Hepatocyte (in vitro differentiated cells): Measurements from ENCODE around the gene PXDN. TPM values are rescaled to one million over a fixed set of nuclear protein-coding genes. Genes with fewer than 3 reads are reported as not detected.

ENCODE experiments used
- DNase-seq: peaks from one replicate; pipeline ENCODE4 v3.0.0-alpha.2; 2016; ENCODE audit warnings: low spot score
- H2AFZ ChIP-seq: fragments of 200-600 bp; sonication (generic); 2 replicates; pipeline ENCODE4 v1.6.0; 2016; ENCODE audit warnings: antibody characterized with exemption, mild to moderate bottlenecking
- H3K27ac ChIP-seq: fragments of 200-600 bp; sonication (generic); 2 replicates; pipeline ENCODE4 v1.5.1; 2016; ENCODE audit warnings: mild to moderate bottlenecking
- H3K27me3 ChIP-seq: fragments of 200-600 bp; sonication (generic); 2 replicates; pipeline ENCODE4 v1.6.1; 2016
- H3K36me3 ChIP-seq: fragments of 200-600 bp; sonication (generic); replicated peaks from 2 replicates; pipeline ENCODE4 v1.5.1; 2016; ENCODE audit warnings: low read depth; ENCODE audit not compliant: insufficient read depth
- H3K4me1 ChIP-seq: fragments of 200-600 bp; sonication (generic); 2 replicates; pipeline ENCODE4 v1.5.1; 2016; ENCODE audit warnings: mild to moderate bottlenecking, moderate library complexity; ENCODE audit not compliant: insufficient read depth
- H3K4me2 ChIP-seq: fragments of 200-600 bp; sonication (generic); 2 replicates; pipeline ENCODE4 v1.6.0; 2016
- H3K4me3 ChIP-seq: fragments of 200-600 bp; sonication (generic); 2 replicates; pipeline ENCODE4 v1.5.1; 2016; ENCODE audit warnings: mild to moderate bottlenecking
- H3K79me2 ChIP-seq: fragments of 200-600 bp; sonication (generic); 2 replicates; pipeline ENCODE4 v1.6.0; 2017; ENCODE audit warnings: mild to moderate bottlenecking
- H3K9me2 ChIP-seq: fragments of 200-600 bp; sonication (generic); replicated peaks from 2 replicates; pipeline ENCODE4 v1.6.0; 2017; ENCODE audit warnings: mild to moderate bottlenecking; ENCODE audit not compliant: insufficient read depth
- H3K9me3 ChIP-seq: fragments of 200-600 bp; sonication (generic); 2 replicates; pipeline ENCODE4 v1.5.1; 2016; ENCODE audit warnings: low read depth, mild to moderate bottlenecking
- H4K20me1 ChIP-seq: fragments of 200-600 bp; sonication (generic); 2 replicates; pipeline ENCODE4 v1.6.0; 2016; ENCODE audit warnings: mild to moderate bottlenecking; ENCODE audit not compliant: insufficient read depth, poor library complexity, severe bottlenecking
- EZH2 ChIP-seq: fragments of 200-600 bp; sonication (generic); IDR thresholded peaks from 2 replicates; pipeline ENCODE4 v1.6.1; 2016; ENCODE audit warnings: antibody characterized with exemption, mild to moderate bottlenecking, borderline replicate concordance
- EZH2phosphoT487 ChIP-seq: fragments of 200-600 bp; sonication (generic); IDR thresholded peaks from one replicate; pipeline ENCODE4 v1.6.1; 2018; ENCODE audit warnings: antibody characterized with exemption, mild to moderate bottlenecking, low read depth, moderate library complexity; ENCODE audit not compliant: unreplicated experiment, severe bottlenecking
- WGBS: methylation state at CpG from one replicate; pipeline ENCODE4 v1.1.6; 2016; ENCODE audit warnings: low lambda C conversion rate; ENCODE audit errors: missing lambda C conversion rate; 5-methylcytosine and 5-hydroxymethylcytosine counted together
- polyA plus RNA-seq: library from polyadenylated mRNA; unstranded; fragments of >200 nt; fragmentation: Nextera tagmentation; extraction: Ambion mirVana; gene quantifications from 2 replicates; pipeline ENCODE4 v1.2.1, GENCODE V29; 2016
- total RNA-seq: library from RNA; depleted of rRNA; stranded (reverse); fragments of >200 nt; gene quantifications from 2 replicates; pipeline ENCODE4 v1.2.3, GENCODE V29; 2014
- TF ChIP-seq, protein P1 (sequence below): fragments of 200-600 bp; sonication (generic); IDR thresholded peaks from 2 replicates; pipeline ENCODE4 v1.5.1; 2016; ENCODE audit warnings: antibody characterized with exemption, mild to moderate bottlenecking; ENCODE audit not compliant: poor library complexity

Gene PXDN
- total and polyA plus RNA-seq, 2 experiments from 2014 or later = 107 to 118 TPM

GRCh38 chr2:1603521-1603920 lies 140.8 kb downstream of the PXDN start:
- Histone ChIP-seq H3K9me3 (no peaks in the 10 kb centered on the region), H2AFZ (no peak overlapping the region), H3K4me2 (no peak overlapping the region), H3K4me3 (no peak overlapping the region), H3K79me2 (no peaks in the 10 kb centered on the region), H3K27me3 (peaks cover 6% of the 10 kb centered on the region), H3K9me2 (no peaks in the 10 kb centered on the region), H3K36me3 (no peaks in the 10 kb centered on the region), H4K20me1 (no peaks in the 10 kb centered on the region), H3K27ac (no peak overlapping the region), H3K4me1 (peaks cover 11% of the 10 kb centered on the region)
- no peak for DNase-seq
- WGBS = 98% methylated on average over 15 of the region's 15 CpGs
- TF ChIP-seq EZH2 (no peak), EZH2phosphoT487 (no peak)
- TF ChIP-seq, protein P1, sequence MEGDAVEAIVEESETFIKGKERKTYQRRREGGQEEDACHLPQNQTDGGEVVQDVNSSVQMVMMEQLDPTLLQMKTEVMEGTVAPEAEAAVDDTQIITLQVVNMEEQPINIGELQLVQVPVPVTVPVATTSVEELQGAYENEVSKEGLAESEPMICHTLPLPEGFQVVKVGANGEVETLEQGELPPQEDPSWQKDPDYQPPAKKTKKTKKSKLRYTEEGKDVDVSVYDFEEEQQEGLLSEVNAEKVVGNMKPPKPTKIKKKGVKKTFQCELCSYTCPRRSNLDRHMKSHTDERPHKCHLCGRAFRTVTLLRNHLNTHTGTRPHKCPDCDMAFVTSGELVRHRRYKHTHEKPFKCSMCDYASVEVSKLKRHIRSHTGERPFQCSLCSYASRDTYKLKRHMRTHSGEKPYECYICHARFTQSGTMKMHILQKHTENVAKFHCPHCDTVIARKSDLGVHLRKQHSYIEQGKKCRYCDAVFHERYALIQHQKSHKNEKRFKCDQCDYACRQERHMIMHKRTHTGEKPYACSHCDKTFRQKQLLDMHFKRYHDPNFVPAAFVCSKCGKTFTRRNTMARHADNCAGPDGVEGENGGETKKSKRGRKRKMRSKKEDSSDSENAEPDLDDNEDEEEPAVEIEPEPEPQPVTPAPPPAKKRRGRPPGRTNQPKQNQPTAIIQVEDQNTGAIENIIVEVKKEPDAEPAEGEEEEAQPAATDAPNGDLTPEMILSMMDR = no peak

DNA sequence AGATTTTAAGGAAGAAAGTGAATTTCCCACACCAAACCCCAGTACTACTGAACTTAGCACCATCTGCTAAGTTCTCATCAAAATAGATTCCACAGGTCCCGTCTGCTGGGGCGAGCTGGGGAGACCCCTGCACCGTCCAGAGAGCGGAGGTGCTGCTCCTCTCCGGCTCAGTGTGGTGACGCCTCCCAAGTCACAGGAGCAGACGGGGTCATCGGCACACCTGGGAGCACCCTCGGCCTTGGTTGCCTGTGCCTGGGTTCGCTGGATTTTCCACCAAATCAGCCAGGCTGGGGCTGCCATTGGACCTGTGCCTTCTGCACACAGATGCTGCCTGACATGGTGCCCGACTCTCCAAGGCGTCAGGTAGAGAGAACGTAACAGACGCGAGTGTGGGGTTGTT lies 141.3 kb downstream of the PXDN start:
- Histone ChIP-seq H3K27me3 (peaks cover 3% of the 10 kb centered on the region), H3K9me3 (no peaks in the 10 kb centered on the region), H4K20me1 (no peaks in the 10 kb centered on the region), H3K79me2 (no peaks in the 10 kb centered on the region), H3K9me2 (no peaks in the 10 kb centered on the region), H3K4me3 (no peak overlapping the region), H3K4me2 (no peak overlapping the region), H3K36me3 (no peaks in the 10 kb centered on the region), H2AFZ (no peak overlapping the region), H3K4me1 (peaks cover 11% of the 10 kb centered on the region), H3K27ac (no peak overlapping the region)
- 98% methylated on average over 15 of the region's 15 CpGs for WGBS
- TF ChIP-seq, protein P1 = no peak
- no peak for TF ChIP-seq EZH2phosphoT487
- TF ChIP-seq EZH2 = no peak
- DNase-seq = no peak

- Histone ChIP-seq H3K4me2 (no peak overlapping the region), H3K4me3 (no peak overlapping the region), H3K27ac (no peak overlapping the region), H3K27me3 (peaks cover 3% of the 10 kb centered on the region), H3K79me2 (no peaks in the 10 kb centered on the region), H2AFZ (no peak overlapping the region), H3K9me2 (no peaks in the 10 kb centered on the region), H3K9me3 (no peaks in the 10 kb centered on the region), H4K20me1 (no peaks in the 10 kb centered on the region), H3K4me1 (peaks cover 11% of the 10 kb centered on the region), H3K36me3 (no peaks in the 10 kb centered on the region)
- 92% methylated on average over 15 of the region's 15 CpGs for WGBS
- TF ChIP-seq EZH2 = no peak
- no peak for DNase-seq
These were observed 141.9 kb downstream of the PXDN start for GRCh38 chr2:1602278-1603010.

- no peak for TF ChIP-seq EZH2
- no peak for TF ChIP-seq EZH2phosphoT487
- TF ChIP-seq, protein P1 = no peak
- H3K36me3 ChIP-seq = no peaks in the 10 kb centered on the region
- no peak overlapping the region for H3K4me2 ChIP-seq
- 84% methylated on average over 25 of the region's 27 CpGs for WGBS
- no peak for DNase-seq
- no peaks in the 10 kb centered on the region for H4K20me1 ChIP-seq
- H3K79me2 ChIP-seq = no peaks in the 10 kb centered on the region
- no peak overlapping the region for H3K4me3 ChIP-seq
- no peaks in the 10 kb centered on the region for H3K9me3 ChIP-seq
- peaks cover 11% of the 10 kb centered on the region for H3K4me1 ChIP-seq
- no peaks in the 10 kb centered on the region for H3K27me3 ChIP-seq
- H3K27ac ChIP-seq = no peak overlapping the region
- no peaks in the 10 kb centered on the region for H3K9me2 ChIP-seq
- H2AFZ ChIP-seq = no peak overlapping the region
These were observed 142.6 kb downstream of the PXDN start for GRCh38 chr2:1601471-1602277.
